Mammary epithelial cell (primary cell): ENCODE data around the gene PLBD1.

Experiments
- CTCF ChIP-seq, 2 donors: IDR thresholded peaks in 1 of 2; conservative IDR thresholded peaks in 1 of 2; 2 replicates each; pipeline ENCODE4 v1.5.1; 2011 to 2012; ENCODE audit warnings: inconsistent platforms in 2 of 2, low read length in 2 of 2, mild to moderate bottlenecking in 2 of 2, control low read depth in 1 of 2, low read depth in 1 of 2; ENCODE audit not compliant: insufficient read depth in 1 of 2; ENCODE audit errors: extremely low read depth in 1 of 2
- EZH2 ChIP-seq: IDR thresholded peaks from 2 replicates; pipeline ENCODE4 v1.6.1; 2012; ENCODE audit warnings: low read length, inconsistent platforms, borderline replicate concordance

- no peak for TF ChIP-seq CTCF (conservative IDR thresholded peaks at IDR 0.05 in 1 of 2, IDR thresholded peaks at IDR 0.05 in 1 of 2; ENCODE audit: extremely low read depth in 1 of 2, insufficient read depth in 1 of 2, low read depth in 1 of 2, low read length in 2 of 2)
- no peak for TF ChIP-seq EZH2
These were observed 29.8 kb upstream of the PLBD1 start for GRCh38 chr12:14597480-14597879.
